NCI-H2107 treated with DMSO at 0.1 percent for 48 hours (cell line): ENCODE measurements around the gene DEF6.
"Not testable (repeated sequence)": the region's sequence is repeated elsewhere in the genome, so short reads cannot be mapped to it uniquely, and the experiment has no call there.

Experiments
- DNase-seq: peaks from one replicate; lab custom pipeline; 2025; ENCODE audit not compliant: unreplicated experiment; lab: John Stamatoyannopoulos, UW

DEF6 gene

DNA sequence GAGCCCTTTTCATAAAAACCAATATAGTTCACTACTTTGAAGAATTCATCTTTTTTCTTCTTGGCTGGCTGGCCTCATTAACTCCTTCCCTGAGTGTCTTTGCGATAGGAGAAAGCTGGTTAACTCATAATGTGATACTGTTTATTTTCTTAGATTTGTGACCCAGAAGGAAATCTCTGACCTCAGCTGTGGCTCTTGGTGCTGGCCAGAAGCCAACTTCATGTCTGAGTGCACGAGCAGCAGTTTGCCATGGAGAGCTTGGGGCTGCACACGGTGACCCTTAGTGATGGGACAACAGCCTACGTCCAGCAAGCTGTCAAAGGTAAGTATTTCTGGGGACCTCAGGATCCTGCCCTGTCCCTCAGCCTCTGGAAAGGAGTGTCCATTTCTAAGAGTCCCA is 16.7 kb upstream of the DEF6 start:
- no peak for DNase-seq

DNA sequence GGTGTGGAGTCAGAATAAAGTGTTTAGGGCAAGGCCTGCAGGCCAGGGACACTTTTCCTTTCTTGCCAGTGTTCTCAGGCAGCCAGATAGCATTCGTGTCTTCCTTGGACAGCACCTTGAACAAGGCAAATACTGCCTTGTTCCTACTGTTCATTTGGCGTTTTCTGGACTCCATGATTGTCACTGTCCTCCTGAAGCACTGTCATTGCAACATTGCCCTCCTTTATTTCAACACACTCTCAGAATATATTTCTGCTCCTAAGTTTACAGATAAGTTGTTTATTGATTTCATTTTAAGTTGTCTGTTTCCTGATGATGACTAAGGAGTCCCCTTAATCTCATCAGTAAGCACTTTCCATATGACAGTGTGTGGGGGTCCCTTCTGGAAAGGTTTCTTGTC is 15.1 kb upstream of the DEF6 start:
- no peak for DNase-seq

- no peak for DNase-seq
Observed at GRCh38 chr6:35283361-35283760, 14.3 kb upstream of the DEF6 start.

GRCh38 chr6:35287671-35288396 is 9.8 kb upstream of the DEF6 start:
- DNase-seq: no peak

DNA sequence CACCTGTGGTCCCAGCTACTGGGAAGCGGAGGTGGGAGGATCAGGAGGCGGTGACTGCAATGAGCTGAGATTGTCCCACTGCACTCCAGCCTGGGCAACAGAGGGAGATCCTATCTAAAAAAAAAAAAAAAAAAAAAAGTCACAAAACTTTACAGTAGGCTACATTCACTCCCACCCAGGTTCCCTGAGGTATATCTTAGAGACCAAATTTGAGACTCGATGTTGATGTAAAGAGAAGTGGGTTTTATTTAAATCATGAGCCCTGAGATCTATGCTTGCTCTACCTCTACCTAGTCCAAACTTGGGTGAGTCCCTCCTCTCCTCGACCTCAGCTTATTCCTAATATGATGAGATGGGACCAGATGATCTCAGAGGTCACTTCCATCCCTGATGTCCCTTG is 8.8 kb upstream of the DEF6 start:
- DNase-seq: no peak

DNA sequence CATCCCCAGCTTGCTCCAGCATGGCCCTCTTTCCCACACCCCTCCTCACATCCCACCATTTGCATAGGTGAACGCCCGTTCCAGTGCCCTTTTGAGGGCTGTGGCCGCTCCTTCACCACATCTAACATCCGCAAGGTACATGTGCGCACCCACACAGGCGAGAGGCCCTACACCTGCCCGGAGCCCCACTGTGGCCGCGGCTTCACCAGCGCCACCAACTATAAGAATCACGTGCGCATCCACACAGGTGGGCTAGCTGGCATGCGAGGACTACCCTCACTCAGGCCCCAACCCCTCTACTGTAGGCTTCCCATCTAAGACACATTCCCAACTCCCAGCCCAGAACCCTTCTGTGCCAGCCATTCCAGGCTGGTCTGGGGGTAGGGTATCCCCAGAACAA is 6.1 kb upstream of the DEF6 start:
- no peak for DNase-seq

DNA sequence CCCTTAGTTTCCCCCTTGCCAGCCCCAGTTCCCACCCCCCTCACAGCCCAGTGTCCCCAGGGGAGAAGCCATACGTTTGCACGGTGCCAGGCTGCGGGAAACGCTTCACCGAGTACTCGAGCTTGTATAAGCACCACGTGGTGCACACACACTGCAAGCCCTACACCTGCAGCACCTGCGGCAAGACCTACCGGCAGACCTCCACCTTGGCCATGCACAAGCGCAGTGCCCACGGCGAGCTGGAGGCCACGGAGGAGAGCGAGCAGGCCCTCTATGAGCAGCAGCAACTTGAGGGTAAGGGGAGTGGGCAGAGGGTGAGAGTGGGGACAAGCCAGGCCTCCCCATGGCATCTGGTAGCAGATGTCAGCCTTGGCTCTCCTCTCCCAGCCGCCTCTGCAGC is 5.1 kb upstream of the DEF6 start:
- DNase-seq: peak; percentile 64

- DNase-seq: no peak
Observed at GRCh38 chr6:35293681-35294080, 3.9 kb upstream of the DEF6 start.

- no peak for DNase-seq
Observed at GRCh38 chr6:35294308-35294945, 3.2 kb upstream of the DEF6 start.

DNA sequence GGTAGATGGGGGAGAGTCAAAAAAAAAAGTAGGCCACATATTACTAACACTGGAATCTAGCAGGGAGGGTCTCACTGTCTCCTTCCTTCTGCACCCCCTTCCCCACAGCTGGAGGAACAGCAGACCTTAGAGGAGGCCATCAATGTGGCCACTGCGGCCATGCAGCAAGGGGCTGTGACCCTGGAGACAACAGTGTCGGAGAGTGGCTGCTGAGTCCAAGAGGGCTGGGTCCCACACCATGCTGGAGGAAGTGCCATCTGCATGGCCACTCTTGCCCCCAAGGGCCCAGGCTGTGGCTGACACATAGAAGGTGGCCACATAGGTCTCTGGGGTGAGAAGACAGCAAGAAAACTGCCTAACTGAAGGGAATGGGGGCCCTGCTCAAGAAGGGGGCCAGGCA is 2.6 kb upstream of the DEF6 start:
- DNase-seq: no peak

- DNase-seq: no peak
Observed at GRCh38 chr6:35295521-35296315, 1.9 kb upstream of the DEF6 start.

DNA sequence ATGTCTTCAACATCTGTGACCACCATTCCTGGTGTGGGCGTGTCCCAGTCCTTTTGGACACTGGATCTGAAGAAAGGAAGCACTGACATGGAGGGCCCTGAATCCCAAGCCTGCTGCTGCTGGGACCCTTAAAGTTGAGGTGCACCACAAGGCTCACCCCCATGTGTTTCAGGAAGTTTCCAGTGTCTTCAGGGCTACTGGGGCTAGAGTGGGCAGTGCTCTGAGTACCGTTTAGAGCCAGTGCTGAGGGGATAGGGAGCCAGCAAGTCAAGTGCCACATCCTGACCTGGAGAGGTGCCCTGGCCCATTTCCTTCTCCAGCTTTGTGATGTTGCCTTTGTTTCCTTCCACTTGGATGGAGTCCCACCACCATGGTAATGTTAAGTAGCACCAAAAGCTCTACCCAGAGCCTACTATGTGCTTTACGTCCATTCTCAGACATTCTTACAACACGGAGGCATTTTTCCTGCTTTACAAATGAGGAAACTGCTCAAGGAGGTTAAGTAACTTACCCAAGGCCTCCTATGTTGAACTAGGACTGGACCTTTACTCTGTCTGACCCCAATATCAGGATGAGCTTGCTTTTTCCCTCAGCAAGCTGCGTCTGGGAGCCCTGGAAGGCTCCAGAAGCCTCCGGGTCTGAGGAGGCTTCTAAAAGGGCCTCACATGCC is 552 bp upstream of the DEF6 start:
- no peak for DNase-seq

DNA sequence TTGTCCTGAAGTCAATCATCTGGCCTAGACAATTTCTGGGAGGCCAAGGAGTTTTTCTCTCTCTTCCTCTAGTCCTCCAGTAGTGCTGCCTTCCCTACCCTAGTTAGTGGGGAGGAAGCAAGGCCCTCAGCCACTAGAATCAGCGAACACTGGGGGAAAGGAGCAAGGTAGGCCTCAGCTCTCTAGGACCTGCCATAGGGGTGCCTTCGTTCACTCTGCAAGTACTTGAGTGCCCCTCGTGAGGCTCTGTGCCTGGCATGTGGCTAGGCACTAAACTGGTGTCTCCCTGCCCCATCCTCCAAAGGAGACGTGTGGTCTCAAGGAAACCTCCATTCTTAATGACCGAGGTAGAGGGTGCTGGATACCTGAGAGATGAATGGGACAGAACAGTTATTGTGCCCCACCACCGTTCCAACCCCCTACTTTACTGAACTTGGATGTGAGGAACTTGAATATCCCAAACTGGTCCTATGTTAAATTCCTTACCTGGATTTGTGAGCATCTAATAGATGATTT is 1.1 kb downstream of the DEF6 start:
- no peak for DNase-seq

DNA sequence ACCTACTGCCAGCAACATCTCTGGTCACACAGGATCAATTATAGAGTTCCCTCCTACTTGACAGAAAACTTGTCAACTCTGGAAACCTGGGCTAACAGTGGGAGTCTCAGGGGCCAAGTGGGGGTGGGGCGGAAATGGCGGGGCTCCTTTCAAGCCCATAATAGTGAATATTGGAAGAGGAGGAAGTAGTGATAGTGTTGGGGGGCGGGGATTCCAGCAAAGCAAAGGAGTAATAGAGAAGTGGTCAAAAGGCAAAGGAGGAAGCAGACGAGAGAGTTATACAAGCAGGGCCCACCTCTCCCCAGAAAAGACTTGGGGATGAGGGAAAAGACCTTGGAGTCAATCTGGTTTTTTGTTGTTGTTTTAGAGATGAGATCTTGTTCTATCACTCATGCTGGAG is 2.1 kb downstream of the DEF6 start:
- no peak for DNase-seq

GRCh38 chr6:35300848-35301247 is 3.2 kb downstream of the DEF6 start:
- no peak for DNase-seq

DNA sequence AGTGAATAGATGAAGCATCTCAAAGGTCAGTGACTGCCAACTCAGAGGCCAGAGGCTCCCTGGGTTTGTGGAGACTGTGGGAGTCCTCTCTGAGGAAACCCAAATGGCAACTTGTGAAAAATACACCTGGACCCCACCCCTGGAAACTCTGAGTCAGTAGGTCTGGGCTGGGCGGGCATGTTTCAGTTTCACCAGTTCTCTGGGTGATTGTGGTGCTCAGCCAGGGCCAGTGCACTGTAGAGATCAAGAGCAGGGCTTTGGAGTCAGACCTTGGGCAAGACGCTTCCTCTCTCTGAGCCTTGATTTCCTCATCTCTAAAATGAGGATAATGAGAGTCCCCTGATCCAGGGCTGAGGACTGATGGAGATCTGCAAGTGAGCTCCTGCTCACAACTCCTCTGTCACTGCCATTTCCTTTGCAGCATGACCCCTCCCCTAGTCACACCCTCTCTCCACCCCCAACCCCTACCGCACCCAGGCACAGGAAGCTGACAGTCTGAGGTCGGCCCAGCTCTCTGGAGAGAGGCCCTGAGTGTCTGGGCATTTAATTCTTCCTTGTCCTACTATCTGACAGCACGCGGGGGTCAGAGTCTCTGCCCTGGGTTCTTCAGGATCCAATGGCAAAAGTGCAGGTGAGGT is 5.1 kb downstream of the DEF6 start:
- DNase-seq: no peak

DNA sequence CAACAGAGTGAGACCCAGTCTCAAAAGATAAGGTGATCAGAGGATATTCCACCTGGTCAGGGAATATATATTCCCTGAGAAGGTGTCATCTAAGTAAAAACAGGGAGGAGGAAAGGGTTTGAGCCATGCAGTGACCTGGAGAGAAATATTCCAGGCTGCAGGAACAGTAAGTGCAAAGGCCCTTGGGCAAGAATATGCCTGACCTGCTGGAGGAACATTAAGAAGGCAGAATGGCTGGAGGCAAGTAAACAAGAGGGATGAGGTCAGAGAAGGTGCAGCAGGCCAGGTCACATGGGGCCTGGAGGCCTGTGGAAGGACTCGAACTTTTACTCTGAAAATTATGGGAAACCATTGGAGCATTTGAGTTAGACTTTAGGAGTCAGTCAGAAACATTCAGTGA is 6.7 kb downstream of the DEF6 start:
- no peak for DNase-seq

- DNase-seq: no peak
Observed at GRCh38 chr6:35305117-35305516, 7.5 kb downstream of the DEF6 start.

DNA sequence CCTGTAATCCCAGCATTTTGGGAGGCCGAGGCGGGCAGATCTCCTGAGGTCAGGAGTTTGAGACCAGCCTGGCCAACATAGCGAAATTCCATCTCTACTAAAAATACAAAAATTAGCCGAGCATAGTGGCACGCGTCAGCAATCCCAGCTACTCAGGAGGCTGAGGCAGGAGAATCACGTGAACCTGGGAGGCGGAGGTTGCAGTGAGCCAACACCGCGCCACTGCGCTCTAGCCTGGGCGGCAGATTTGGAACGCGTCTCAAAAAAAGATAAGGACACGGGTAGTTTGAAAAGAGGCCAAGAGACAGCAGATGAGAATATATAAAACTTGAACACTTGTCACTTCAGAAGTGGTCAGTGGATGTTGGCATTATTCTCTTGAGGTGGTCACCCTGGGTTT is 9.5 kb downstream of the DEF6 start:
- DNase-seq: not testable (repeated sequence)

DNA sequence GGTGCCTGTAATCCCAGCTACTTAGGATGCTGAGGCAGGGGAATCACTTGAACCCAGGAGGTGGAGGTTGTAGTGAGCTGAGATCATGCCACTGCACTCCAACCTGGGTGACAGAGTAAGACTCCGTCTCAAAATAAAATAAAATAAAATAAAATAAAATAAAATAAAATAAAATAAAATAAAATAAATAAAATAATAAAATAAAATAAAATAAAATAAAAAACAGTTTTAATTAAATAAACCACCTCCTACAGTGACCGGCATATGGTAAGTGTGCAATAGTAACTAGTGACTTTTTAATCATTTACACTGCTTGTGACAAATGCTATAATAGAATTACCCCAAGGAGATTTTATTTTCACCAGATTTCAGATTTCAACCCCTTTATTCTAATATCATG is 10.9 kb downstream of the DEF6 start:
- DNase-seq: not testable (repeated sequence)
